Measurements from ENCODE around the gene OTOG.

DNA sequence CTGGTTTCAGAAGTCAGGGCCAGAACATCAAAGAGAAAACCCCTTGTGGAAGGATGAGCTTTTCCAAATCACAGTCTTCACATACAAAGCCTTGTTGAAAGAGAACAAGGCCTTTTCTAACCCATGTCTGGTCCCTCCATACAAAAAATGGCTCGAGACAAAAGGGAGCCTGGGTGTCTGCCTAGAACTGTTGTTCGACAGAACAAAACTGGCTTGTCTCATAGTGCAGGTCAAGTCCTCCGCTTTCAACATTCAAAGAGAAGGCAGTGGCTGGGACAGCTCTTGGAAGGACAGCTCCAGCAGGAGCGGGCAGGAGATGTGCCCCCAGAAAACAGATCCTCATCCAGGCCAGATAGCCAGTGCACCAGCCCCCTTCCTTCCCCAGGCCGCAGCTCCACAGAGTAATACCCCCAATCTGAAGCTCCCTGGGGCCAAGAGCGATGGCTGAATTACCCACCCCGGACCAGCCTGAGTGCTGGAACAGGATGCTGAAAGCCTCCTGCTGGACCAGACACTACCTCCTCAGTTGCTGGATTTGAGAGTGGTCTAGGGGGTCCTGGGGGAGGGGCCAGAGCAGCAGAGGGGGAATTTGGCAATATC lies 30.4 kb upstream of the OTOG start:
- TF ChIP-seq EZH2 (IDR thresholded peaks at IDR 0.05; ENCODE audit: borderline replicate concordance, low read length) = no peak
- TF ChIP-seq, protein P1, sequence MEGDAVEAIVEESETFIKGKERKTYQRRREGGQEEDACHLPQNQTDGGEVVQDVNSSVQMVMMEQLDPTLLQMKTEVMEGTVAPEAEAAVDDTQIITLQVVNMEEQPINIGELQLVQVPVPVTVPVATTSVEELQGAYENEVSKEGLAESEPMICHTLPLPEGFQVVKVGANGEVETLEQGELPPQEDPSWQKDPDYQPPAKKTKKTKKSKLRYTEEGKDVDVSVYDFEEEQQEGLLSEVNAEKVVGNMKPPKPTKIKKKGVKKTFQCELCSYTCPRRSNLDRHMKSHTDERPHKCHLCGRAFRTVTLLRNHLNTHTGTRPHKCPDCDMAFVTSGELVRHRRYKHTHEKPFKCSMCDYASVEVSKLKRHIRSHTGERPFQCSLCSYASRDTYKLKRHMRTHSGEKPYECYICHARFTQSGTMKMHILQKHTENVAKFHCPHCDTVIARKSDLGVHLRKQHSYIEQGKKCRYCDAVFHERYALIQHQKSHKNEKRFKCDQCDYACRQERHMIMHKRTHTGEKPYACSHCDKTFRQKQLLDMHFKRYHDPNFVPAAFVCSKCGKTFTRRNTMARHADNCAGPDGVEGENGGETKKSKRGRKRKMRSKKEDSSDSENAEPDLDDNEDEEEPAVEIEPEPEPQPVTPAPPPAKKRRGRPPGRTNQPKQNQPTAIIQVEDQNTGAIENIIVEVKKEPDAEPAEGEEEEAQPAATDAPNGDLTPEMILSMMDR (conservative IDR thresholded peaks at IDR 0.05 in 1 of 2, IDR thresholded peaks at IDR 0.05 in 1 of 2; ENCODE audit: extremely low read depth in 1 of 2, insufficient read depth in 1 of 2, low read depth in 1 of 2, low read length in 2 of 2) = no peak
